Measurements from ENCODE around the gene CD274. TPM values are rescaled to one million over a fixed set of nuclear protein-coding genes. Genes with fewer than 3 reads are reported as not detected.

The CD274 gene
- total and polyA plus RNA-seq, 10 of the 15 experiments (the other 5 are each of a cell fraction or from before 2014, with no cell fraction given), result 9.4 to 128 (median 24.6) TPM

GRCh38 chr9:5450359-5451091, at the start of gene CD274 (continued):
- TF ChIP-seq GATAD2B (conservative IDR thresholded peaks at IDR 0.05; ENCODE audit: low read depth) (peak; percentile 90), ZSCAN29 (IDR thresholded peaks at IDR 0.05) (no peak), FOXK2 (IDR thresholded peaks at IDR 0.05) (no peak), NR2C1 (IDR thresholded peaks at IDR 0.05) (no peak), E2F8 (IDR thresholded peaks at IDR 0.05; ENCODE audit: low read depth, partially characterized antibody) (no peak), LARP7 (IDR thresholded peaks at IDR 0.05) (peak; percentile 65; the same call in 1 of the 2 replicates), MYB (IDR thresholded peaks at IDR 0.05; ENCODE audit: borderline replicate concordance, low read depth, low read length) (no peak), IRF5 (IDR thresholded peaks at IDR 0.05; ENCODE audit: borderline replicate concordance) (no peak), STAT3 (IDR thresholded peaks at IDR 0.05; ENCODE audit: low read depth, low read length) (no peak), SPI1 (IDR thresholded peaks at IDR 0.05; ENCODE audit: borderline replicate concordance, insufficient read depth, low read depth, low read length) (no peak), MEF2B (IDR thresholded peaks at IDR 0.05; ENCODE audit: partially characterized antibody, poor library complexity, severe bottlenecking) (no peak), BACH1 (IDR thresholded peaks at IDR 0.05; ENCODE audit: borderline replicate concordance) (peak; percentile 67; the same call in 1 of the 2 replicates), HDAC6 (IDR thresholded peaks at IDR 0.05; ENCODE audit: unreplicated experiment) (no peak), JUND (IDR thresholded peaks at IDR 0.05; ENCODE audit: low read depth, low read length) (no peak), MYC (IDR thresholded peaks at IDR 0.05; ENCODE audit: insufficient read depth, insufficient read length, insufficient replicate concordance, low read length, severe bottlenecking) (no peak), PAX5 (IDR thresholded peaks at IDR 0.05; ENCODE audit: borderline replicate concordance, low read depth, low read length) (0 out of 2 replicates have a peak, but pooled peaks have one; percentile 37), STAT1 (conservative IDR thresholded peaks at IDR 0.05) (no peak; the same call in 1 of the 2 replicates), CREB1 (IDR thresholded peaks at IDR 0.05; ENCODE audit: low read depth) (peak; percentile 17; the same call in 1 of the 2 replicates), SP1 (IDR thresholded peaks at IDR 0.05; ENCODE audit: low read depth, low read length) (peak; percentile 46), WRNIP1 (IDR thresholded peaks at IDR 0.05; ENCODE audit: borderline replicate concordance, low read depth, low read length) (no peak), ATF7 (IDR thresholded peaks at IDR 0.05; ENCODE audit: low read depth) (no peak), SREBF2 (IDR thresholded peaks at IDR 0.05; ENCODE audit: low read length) (no peak), KDM1A (IDR thresholded peaks at IDR 0.05; ENCODE audit: borderline replicate concordance) (no peak), BHLHE40 (IDR thresholded peaks at IDR 0.05; ENCODE audit: borderline replicate concordance in 1 of 2, low read depth in 2 of 2, low read length in 1 of 2) (peak; percentile 55 to 70; a peak in 2 of 4 replicates), GABPA (IDR thresholded peaks at IDR 0.05; ENCODE audit: low read depth) (no peak), CHD2 (IDR thresholded peaks at IDR 0.05; ENCODE audit: borderline replicate concordance, low read depth, low read length) (peak; percentile 77)
- TF ChIP-seq, protein P1, sequence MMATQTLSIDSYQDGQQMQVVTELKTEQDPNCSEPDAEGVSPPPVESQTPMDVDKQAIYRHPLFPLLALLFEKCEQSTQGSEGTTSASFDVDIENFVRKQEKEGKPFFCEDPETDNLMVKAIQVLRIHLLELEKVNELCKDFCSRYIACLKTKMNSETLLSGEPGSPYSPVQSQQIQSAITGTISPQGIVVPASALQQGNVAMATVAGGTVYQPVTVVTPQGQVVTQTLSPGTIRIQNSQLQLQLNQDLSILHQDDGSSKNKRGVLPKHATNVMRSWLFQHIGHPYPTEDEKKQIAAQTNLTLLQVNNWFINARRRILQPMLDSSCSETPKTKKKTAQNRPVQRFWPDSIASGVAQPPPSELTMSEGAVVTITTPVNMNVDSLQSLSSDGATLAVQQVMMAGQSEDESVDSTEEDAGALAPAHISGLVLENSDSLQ (IDR thresholded peaks at IDR 0.05), result no peak

Measured in GM12878 (cell line).